ENCODE results near the gene KIF13A.

GRCh38 chr6:17863901-17864754 lies 123.3 kb downstream of the KIF13A start:
- TF ChIP-seq CTCF (conservative IDR thresholded peaks at IDR 0.05; ENCODE audit: low read depth, low read length) (no peak), EZH2 (IDR thresholded peaks at IDR 0.05; ENCODE audit: borderline replicate concordance, low read depth, low read length, poor library complexity, severe bottlenecking) (no peak)

Data from A673 (cell line).